D721Med (cell line): ENCODE measurements around the gene B3GAT2.
A peak's percentile ranks its signal among the peaks of the same experiment; 100 is the strongest.

Experiments used
- DNase-seq: peaks from one replicate; pipeline ENCODE4 v3.0.0; 2011; ENCODE audit warnings: low spot score; ENCODE audit not compliant: insufficient read length
- FAIRE-seq: peaks from 2 replicates; lab custom pipeline; 2011; peaks lifted over from hg19 to GRCh38; lab: Jason Lieb, UNC
- TF ChIP-seq, protein P1 (sequence below): IDR thresholded peaks from 2 replicates; pipeline ENCODE4 v1.5.1; 2012; ENCODE audit warnings: mild to moderate bottlenecking, control low read depth; ENCODE audit not compliant: insufficient read depth; ENCODE audit errors: missing control alignments

B3GAT2 gene

DNA sequence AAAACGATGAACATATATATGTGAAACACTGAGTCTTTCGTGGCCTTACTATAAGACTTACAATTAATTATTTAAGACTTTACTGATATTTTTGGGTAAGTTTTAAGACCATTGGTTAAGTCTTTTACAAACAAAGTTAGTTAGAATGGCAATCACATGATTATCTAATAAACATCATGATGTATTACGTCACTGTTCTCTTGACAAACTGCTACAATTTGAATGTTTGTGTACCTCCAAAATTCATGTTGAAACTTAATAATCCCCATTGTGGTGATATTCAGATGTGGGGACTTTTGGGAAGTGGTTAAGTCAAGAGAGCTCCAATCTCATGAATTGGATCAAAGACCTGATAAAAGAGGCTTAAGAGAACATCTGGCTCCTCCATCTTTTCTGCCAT, 25.9 kb upstream of the B3GAT2 start:
- TF ChIP-seq, protein P1, sequence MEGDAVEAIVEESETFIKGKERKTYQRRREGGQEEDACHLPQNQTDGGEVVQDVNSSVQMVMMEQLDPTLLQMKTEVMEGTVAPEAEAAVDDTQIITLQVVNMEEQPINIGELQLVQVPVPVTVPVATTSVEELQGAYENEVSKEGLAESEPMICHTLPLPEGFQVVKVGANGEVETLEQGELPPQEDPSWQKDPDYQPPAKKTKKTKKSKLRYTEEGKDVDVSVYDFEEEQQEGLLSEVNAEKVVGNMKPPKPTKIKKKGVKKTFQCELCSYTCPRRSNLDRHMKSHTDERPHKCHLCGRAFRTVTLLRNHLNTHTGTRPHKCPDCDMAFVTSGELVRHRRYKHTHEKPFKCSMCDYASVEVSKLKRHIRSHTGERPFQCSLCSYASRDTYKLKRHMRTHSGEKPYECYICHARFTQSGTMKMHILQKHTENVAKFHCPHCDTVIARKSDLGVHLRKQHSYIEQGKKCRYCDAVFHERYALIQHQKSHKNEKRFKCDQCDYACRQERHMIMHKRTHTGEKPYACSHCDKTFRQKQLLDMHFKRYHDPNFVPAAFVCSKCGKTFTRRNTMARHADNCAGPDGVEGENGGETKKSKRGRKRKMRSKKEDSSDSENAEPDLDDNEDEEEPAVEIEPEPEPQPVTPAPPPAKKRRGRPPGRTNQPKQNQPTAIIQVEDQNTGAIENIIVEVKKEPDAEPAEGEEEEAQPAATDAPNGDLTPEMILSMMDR = no peak
- FAIRE-seq (no peak), DNase-seq (no peak)

DNA sequence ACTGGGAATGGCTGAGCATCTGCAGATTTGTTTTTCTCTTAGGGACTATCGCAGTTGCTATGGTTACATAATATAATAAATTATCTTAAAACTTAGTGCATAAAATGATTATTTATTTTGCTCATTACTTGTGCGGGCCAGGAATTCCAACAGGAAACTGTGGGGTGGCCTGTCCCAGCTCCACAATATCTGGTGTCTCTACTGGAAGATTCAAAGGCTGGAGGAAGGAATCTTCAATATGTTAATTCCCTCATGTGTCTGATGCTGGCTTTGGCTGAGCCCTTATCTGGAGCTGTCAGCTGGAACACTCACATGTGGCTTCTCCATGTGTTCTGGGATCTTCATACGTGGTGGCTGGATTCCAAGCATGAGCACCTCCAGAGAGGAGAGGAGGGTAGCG, 23.9 kb upstream of the B3GAT2 start:
- TF ChIP-seq, protein P1 = no peak
- DNase-seq = no peak
- no peak for FAIRE-seq

DNA sequence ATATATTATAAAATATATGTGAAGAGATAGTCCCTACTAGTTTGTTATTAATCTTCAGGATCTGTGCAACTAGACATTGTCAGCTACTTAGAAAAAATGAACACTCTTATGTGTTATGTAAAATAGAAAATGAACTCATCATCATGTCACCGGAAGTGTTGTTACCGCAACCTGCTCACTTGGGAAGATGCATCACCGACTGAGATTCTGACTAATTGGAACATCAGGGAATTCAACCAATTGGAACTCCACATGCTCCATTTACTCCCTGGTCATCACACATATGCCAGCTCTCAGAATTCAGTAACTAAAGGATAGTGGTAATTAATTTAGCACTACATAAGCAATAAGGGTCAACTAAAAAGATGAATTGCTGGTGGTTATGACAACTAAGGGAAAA, 16.7 kb upstream of the B3GAT2 start:
- TF ChIP-seq, protein P1 = no peak
- DNase-seq (no peak), FAIRE-seq (no peak)

DNA sequence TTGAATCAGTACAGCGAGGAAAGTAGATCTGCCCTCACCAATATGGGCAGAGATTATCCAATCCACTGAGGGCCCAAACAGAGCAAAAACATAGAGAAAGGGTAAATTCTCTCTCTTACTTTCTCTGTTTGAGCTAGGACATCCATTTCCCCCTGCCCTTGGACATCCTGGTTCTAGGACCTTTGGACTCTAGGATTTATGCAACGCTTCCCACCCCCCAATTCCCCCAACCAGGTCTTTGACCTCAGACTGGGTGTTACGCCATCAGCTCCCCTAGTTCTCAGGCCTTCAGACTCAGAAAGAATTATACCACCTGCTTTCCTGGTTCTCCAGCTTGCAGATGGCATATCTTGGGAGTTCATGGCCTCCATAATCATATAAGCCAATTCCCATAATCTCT, 10.2 kb upstream of the B3GAT2 start:
- FAIRE-seq (no peak), DNase-seq (no peak)
- TF ChIP-seq, protein P1 = no peak

DNA sequence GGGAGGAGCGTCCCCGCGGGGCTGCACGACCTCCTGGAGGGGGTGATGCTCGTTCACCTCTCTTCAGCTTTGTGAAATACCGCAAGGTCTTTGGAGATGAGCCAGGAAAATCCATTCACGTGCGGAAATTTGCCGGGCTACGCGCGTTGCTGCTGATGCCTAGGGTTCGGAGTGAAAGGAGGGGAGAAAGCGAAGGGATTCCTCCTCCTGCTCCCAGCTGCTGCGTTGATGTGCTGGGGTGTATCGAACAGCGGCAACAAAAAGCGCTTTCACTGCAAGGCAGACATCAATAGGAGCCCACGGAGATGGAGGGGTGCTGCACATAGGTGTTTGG, 391 bp upstream of the B3GAT2 start:
- DNase-seq = no peak
- no peak for FAIRE-seq
- TF ChIP-seq, protein P1 = no peak

DNA sequence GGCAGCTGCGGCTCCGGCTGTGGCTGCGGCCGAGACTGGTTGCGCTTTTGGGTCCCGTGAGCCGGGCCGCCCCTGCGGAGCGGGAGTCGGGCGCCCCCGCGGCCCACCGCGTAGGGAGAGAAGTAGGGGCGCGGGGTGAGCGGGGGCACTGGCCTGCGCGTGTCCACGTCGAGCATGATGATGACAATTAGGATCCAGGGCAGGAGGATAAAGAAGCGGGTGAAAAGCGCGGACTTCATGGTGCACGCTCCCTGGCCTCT, 739 bp downstream of the B3GAT2 start:
- no peak for FAIRE-seq
- no peak for DNase-seq
- TF ChIP-seq, protein P1 = no peak

DNA sequence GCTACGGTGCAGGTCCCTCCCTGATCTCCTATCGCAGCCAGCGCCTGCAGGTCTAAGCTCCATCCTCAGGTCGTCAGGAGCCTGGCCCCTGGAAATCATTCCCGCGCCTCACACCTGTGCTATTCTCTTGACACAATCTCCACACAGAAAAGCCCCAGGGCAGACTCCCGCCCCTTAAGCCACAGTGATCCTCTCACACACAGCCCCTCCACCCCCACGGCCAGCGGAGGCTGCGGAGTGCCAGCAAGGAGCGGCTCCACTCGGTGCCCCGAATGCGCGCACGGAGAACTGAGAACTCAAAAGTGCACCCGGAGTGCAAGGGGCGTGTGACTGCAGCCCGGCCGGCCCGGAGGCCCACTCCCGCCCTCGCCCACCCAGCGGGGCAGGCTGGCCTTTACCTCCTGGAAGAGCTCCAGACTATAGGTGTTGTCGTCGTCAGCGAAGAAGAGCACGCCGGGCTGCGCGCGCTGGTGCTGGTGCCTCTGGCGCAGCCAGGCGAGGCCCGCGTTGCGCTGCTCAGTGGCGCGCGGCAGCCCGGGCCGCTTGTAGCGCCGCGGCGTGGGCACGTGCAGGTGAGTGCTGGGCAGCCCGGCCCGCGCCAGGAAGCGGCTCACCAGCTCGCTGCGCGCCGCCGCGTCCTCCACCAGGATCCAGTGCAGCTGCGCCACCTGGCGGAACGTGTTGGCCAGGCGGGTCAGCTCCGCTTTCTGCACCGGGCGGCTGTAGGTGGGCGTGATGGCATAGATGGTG, 1.2 kb downstream of the B3GAT2 start:
- FAIRE-seq (no peak), DNase-seq (peak; percentile 37)
- TF ChIP-seq, protein P1 = peak; percentile 84
